Measurements from ENCODE around the gene PGAM2.

PGAM2 gene

DNA sequence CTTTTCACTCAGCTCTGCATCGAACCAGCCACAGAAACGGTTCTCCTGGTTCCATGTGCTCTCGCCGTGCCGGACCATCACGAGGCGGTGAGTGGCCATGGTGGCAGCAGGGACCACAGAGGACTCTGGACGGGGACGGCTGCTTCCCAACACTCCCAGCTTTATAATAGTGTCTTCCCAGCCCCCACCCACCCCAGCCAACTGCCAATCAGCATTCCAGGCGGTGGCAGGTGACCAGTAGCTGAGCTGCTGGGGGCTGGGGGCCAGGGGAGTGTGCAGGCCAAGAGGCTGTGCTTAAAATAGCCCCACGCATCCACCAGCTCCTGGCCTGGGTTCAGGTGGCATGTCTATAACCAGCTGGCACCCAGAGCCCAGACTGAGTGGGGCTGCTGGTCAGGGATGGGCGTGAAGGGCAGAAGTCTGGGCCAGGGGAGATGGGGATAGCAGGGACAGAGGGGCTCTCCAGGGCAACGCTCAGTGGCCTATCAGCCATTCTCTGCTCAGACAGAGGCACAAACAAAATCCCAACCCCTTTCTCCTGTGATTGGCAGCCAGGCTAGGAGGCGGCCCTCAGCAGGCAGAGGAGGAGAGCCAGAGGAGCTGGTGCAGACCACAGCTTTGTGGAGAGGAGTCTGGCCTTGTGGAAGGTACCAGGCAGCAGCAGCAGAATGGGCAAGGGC is at the start of gene PGAM2:
Gene PGAM2 (minus strand): TSS at position 137 of the 680 bp plus-strand sequence. CDS start 38 bp downstream, at position 99.
- no peak for DNase-seq (ENCODE audit: low read depth)

DNA sequence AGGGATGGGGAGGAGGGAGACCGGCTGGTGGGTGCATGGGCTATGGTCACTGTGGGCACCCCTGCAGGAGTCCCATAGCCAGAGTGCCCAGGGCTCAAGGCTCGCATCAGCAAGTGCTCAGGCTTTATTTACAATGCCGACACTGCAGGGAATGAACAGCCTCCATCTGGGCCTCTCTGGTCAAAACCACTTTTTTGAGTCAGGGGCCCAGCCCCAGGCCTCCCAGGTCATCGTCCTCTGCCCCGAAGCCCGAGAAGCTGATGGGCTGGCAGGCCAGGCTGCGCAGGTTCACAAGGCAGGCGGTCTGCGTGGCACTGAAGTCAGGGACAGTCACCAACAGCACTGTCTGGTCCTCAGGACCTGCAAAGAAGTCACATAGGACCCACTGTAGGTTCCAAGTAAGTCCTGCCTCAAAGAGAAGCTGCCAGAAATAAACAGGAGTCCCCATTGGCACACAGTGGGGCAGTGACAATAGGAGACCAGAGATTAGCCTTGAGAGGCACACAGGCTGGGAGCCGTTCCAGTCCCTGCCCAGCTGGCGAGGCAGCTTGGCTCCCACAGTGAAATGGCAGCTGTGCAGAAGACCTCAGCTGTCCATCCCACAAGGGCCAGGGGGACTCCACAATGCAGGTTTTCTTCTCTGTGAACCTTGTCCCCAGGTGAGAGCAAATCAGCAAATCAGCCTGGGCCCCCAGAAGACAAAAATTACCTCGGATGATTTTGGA is 49.4 kb upstream of the PGAM2 start:
- DNase-seq (ENCODE audit: low read depth) = no peak

DNA sequence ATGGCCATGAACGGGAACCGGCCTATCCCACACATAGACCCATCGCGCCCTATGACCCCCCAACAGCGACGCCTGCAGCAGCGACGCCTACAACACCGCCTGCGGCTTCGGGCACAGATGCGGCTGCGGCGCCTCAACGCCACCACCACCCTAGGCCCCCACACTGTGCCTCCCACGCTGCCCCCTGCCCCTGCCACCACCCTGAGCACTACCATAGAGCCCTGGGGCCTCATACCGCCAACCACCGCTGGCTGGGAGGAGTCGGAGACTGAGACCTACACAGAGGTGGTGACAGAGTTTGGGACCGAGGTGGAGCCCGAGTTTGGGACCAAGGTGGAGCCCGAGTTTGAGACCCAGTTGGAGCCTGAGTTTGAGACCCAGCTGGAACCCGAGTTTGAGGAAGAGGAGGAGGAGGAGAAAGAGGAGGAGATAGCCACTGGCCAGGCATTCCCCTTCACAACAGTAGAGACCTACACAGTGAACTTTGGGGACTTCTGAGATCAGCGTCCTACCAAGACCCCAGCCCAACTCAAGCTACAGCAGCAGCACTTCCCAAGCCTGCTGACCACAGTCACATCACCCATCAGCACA is 48.5 kb upstream of the PGAM2 start:
- DNase-seq (ENCODE audit: low read depth) = no peak

DNA sequence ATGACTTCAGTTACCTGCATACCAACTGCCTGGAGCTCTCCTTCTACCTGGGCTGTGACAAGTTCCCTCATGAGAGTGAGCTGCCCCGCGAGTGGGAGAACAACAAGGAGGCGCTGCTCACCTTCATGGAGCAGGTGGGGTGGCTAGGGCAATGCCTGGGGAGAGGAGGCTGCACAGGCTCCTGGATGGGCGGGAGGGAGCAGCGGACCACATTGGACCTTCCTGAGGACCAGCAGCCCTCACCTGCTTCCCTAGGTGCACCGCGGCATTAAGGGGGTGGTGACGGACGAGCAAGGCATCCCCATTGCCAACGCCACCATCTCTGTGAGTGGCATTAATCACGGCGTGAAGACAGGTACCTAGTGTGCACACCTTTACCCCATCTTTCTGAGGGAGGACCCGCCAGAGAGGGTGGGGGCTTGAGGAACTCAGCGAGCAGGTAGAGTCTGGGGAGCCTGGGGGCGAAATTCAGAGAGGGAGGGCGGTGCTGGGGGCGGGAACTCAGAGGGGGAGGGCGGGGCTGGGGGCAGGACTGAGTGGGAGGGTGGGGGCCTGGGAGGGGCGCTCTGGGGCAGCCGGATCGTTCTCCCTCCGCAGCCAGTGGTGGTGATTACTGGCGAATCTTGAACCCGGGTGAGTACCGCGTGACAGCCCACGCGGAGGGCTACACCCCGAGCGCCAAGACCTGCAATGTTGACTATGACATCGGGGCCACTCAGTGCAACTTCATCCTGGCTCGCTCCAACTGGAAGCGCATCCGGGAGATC is 47.8 kb upstream of the PGAM2 start:
- no peak for DNase-seq (ENCODE audit: low read depth)

DNA sequence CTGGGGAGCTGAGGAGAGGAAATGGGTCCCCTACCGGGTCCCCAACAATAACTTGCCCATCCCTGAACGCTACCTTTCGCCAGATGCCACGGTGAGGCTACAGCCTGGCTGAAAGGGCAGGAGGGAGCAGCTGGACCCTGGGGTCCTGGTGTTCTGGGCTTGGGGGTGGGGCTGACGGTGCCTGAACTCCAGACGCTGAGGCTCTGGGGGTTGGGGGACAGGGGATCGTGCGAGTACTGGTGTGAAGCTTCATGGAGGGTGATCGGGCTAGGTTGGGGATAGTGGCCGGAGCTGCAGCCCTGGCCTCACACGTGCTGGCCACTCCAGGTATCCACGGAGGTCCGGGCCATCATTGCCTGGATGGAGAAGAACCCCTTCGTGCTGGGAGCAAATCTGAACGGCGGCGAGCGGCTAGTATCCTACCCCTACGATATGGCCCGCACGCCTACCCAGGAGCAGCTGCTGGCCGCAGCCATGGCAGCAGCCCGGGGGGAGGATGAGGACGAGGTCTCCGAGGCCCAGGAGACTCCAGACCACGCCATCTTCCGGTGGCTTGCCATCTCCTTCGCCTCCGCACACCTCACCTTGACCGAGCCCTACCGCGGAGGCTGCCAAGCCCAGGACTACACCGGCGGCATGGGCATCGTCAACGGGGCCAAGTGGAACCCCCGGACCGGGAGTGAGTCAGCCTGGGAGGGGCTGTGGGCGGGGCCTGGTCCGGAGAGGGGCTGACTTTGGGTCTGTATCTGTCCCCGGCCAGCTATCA is 47.0 kb upstream of the PGAM2 start:
- DNase-seq (ENCODE audit: low read depth) = no peak

DNA sequence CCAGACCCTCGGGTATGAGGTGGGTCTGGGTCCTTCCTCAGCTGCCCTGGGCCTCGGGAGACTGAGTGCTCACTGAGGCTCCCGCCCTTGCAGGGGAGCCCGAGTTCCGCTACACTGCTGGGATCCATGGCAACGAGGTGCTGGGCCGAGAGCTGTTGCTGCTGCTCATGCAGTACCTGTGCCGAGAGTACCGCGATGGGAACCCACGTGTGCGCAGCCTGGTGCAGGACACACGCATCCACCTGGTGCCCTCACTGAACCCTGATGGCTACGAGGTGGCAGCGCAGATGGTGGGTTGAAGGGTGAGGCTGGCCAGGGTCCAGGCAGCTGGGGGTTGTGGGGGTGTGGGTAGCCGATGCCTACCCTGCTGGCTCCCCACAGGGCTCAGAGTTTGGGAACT is 46.4 kb upstream of the PGAM2 start:
- DNase-seq (ENCODE audit: low read depth) = no peak

DNA sequence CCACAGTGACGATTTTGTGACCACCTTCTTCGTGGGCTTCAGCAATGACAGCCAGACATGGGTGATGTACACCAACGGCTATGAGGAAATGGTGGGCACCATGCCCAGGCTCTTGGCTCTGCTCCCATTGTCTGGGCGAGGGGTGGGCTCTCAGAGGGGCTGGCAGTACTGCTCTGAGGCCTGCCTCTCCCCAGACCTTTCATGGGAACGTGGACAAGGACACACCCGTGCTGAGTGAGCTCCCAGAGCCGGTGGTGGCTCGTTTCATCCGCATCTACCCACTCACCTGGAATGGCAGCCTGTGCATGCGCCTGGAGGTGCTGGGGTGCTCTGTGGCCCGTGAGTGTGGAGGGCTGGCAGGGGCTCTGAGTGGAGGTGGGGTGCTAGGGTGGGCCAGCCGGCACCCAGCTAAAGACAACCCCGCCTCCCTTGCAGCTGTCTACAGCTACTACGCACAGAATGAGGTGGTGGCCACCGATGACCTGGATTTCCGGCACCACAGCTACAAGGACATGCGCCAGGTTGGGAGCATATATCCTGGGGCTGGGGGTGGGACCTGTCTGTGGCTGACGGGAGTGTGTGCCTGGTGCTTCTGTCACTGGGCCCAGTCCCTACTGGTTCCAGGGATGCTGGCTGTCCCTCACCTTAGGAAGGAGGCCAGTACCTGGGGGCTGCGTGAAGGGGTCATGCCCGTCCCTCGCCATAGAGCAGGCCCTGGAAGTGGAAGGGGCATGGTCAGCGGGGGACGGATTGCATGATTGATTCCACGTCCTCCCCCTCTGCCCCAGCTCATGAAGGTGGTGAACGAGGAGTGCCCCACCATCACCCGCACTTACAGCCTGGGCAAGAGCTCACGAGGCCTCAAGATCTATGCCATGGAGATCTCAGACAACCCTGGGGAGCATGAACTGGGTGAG is 45.6 kb upstream of the PGAM2 start:
- DNase-seq (ENCODE audit: low read depth) = no peak

DNA sequence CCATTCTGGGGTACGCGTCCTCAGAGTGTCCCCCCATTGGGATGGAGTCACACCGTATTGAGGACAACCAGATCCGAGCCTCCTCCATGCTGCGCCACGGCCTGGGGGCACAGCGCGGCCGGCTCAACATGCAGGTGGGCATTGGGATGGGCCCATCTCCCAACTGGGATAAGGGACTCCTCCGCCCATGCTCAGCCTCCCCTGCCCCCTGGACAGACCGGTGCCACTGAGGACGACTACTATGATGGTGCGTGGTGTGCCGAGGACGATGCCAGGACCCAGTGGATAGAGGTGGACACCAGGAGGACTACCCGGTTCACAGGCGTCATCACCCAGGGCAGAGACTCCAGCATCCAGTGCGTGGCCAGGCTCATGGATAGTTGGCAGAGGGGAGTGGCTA is 44.6 kb upstream of the PGAM2 start:
- no peak for DNase-seq (ENCODE audit: low read depth)

DNA sequence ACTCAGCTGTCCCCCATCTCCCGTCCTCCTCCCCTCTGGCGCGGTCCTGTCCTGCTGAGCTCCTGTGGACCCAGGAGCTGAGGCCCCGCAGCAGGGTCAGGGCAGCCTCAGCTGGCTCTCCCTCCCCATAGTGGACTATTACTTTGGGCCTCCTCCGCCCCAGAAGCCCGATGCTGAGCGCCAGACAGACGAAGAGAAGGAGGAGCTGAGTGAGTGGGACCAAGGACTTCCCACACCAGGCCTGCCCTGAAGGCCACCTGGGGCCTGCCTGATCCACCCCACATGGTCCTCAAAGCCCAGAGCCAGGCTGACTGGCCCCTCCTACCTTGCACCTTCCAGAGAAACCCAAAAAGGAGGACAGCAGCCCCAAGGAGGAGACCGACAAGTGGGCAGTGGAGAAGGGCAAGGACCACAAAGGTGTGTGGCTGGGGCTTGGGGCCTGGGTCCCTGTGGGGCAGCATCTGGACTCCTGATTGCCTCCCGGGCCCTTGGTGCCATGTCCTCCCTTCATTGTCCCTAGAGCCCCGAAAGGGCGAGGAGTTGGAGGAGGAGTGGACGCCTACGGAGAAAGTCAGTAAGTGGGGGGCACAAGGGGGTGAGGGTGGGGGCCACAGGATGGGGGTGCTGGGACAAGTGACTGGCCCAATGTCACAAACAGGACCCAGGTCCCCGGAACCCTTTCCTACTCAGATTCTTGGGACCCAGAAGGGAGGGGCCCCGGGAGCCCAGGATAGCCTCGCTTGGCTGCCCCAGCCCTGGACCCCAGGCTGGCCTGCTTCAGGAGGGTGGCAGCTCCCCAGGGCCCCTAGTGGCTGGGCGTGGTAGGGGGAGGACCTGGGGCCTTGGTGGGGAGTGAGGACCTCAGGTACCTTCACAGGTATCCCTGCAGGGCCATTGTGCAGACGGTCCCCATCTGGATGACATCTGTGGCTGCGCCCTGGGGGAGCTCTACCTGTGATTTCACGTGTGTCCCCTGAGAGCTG is 43.7 kb upstream of the PGAM2 start:
- no peak for DNase-seq (ENCODE audit: low read depth)

DNA sequence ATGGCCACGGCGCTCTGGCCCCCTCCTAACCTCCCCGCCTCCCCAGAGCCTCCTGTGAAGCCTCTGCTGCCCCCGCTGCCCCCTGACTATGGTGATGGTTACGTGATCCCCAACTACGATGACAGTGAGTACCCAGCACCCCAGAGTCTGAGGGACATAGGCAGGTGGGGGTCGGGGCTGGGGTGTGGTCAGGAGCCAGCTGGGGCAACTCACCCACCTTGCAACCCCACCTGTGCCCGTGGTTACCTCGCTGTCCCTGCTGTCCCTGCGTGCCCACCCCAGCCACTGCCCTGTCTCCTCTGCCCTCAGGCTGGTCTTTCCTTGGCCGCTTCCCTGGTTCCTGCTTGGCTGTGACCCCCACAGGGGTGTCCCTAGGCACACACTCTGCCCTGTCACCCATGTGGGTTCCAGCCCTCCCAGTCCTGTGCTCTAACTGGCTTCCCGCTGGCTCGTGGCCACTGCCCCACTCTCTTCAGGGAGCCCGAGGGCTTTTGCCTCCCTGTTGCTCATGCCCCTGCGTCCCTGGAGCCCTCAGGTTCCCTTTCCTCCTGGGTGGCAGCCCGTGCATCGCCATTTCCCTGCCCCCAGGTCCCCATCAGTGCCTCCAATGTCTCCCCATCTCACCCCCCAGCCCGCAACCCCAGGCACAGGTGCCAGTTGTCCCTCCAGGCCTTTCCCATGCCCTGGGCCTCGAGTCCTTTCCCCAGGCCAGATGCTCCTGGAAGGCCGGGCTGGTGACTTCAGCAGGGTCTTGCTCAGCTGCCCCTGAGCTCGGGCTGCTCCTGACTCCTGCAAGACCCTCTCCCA is 42.8 kb upstream of the PGAM2 start:
- no peak for DNase-seq (ENCODE audit: low read depth)

DNA sequence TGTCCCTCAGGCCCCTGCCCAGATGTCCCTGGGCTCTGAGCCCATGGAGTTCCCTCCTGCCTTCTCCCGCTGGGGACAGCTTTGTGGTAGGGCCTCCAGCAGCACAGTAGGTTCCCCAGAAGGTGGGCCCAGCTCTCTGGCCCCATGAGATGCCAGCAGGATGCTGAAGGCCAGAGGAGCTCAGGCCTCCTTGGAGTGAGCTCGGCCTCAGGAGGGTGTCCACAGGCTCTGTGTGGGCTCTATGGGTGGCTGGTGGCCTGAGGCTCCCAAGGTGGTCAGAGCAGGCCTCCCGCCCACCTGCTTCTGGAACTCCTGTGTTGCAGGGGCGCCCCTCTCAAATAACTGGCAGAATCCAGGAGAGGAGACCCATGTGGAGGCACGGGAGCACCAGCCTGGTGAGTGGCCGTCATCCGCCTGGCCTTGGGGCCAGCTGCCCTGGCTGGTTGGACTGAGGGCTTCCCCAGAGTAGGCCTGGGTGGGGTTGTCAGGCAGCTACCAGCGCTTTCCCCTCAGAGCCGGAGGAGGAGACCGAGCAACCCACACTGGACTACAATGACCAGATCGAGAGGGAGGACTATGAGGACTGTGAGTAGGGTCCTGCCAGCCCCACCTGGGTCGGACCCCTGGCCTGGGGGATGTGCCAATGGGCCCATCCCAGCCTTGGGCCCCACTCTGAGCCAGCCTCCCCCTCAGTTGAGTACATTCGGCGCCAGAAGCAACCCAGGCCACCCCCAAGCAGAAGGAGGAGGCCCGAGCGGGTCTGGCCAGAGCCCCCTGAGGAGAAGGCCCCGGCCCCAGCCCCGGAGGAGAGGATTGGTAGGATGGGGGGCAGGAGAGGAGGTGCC is 42.0 kb upstream of the PGAM2 start:
- no peak for DNase-seq (ENCODE audit: low read depth)

DNA sequence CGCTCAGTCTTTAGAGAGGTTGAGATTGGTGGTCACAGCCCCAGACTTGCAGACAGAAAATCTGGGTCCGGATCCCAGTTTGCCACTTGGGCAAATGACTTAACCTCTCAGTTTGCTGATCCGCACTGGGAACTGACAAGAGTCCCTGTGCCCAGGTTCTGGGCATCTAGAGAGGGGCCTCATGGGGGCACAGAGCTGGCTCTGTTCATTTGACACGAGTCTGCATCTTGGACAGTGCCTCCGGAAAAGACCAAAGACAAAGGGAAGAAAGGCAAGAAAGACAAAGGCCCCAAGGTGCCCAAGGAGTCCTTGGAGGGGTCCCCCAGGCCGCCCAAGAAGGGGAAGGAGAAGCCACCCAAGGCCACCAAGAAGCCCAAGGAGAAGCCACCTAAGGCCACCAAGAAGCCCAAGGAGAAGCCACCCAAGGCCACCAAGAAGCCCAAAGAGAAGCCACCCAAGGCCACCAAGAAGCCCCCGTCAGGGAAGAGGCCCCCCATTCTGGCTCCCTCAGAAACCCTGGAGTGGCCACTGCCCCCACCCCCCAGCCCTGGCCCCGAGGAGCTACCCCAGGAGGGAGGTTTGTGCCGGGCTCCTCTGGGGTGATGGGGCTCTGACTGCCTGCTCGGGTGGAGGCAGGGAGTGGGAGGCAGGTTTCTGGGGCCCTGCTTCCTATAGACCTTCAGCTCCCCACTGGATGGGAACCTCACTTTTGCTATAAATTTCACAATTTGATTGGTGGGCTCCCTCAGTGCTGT is 41.1 kb upstream of the PGAM2 start:
- no peak for DNase-seq (ENCODE audit: low read depth)

DNA sequence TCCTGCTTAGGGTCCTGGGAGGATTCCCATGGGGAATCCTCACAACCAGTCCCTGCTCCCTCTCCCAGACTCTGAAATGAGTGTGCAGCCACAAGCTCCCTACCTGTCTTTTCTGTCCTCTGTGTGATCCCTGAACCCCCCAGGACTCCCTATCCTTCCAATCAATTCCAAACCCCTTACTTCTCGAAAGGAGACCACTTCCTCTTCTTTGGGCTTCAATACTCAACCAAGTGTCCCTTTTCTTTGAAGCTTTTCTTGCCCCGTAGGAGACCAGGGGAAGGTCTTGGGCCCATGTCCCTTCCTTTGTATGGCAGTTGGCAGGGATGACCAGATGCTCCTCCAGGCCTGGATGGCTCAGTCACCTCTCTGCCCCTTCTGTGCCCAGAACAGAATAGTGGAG is 40.5 kb upstream of the PGAM2 start:
- DNase-seq (ENCODE audit: low read depth) = no peak

DNA sequence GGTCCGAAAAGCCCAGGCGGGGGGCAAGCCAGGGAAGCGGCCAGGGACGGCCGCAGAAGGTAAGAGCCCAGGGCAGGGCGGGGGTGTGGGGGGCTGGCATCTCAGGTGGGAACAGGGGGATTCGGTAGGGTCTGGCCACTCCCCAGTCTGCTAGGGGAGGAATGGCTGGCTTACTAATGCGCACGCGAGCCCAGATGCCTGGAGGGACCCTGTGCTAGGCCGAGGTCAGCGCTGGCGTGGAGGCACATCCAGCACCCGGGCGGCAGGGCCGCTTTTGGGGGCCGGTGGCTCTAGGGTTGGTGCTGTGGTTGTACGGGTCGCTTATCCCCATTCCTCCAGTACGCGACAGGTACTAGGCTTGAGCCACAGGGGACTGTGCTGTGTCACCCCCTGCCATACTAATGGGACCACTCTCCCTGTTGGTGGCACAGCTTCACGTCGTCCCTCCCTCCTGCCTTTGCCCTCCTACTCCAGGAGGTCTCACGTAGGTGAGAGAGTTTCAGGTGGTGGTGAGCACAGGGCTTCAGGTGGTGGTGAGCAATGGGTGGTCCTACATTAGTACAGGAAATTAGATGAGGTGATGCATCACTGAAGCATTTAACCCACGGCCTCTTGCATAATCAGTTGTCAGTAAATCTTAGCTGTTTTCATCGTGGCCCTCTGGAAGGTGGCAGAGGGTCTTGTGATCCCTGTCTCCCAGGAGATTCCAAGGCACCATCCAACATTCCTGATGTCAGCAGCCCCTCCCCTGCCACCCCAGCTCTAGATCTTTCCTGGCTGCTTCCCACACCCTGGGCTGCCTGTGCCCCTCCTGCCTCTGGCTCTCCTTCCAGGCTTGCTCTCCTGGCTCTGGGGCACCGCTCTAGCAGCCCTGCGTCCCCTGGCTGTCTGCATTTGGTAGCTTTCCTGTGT is 39.7 kb upstream of the PGAM2 start:
- DNase-seq (ENCODE audit: low read depth) = no peak

DNA sequence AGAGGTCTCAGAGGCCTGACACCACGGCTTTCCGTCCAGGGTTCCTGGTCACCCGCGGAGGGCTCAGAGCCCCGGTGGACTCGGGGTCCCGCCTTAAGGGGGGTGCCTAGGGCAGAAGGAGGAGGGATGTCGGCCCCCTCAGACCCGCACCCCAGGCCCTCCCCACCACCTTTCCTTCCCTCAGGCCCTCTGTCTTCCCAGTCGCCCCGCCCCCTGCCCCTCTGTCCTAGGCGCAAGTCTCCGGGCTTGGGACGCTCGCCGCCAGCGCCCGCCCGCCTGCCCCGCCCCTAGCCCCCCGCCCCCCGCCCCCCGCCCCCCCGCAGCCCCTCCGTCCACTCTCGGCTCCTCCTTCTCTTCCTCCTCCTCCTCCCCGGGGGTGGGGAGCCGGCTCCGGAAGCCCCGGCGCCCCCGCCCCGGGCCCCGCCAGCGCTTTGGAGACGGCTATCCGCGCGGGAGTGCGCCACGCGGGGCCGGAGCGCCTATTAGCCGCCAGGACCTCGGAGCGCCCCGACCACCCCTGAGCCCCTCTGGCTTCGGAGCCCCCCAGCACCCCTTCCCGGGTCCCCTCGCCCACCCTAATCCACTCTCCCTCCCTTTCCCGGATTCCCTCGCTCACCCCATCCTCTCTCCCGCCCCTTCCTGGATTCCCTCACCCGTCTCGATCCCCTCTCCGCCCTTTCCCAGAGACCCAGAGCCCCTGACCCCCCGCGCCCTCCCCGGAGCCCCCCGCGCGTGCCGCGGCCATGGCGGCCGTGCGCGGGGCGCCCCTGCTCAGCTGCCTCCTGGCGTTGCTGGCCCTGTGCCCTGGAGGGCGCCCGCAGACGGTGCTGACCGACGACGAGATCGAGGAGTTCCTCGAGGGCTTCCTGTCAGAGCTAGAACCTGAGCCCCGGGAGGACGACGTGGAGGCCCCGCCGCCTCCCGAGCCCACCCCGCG is 38.8 kb upstream of the PGAM2 start, which contains the start of gene AEBP1:
Gene AEBP1 (plus strand): TSS at position 423 of the 937 bp plus-strand sequence. CDS start 321 bp downstream, at position 744.
- DNase-seq (ENCODE audit: low read depth) = no peak
